H9 (cell line): ENCODE data around the gene NRXN3. TPM values are rescaled to one million over a fixed set of nuclear protein-coding genes. Genes with fewer than 3 reads are reported as not detected.

Experiments used
- DNase-seq: peaks from one replicate; pipeline ENCODE4 v3.0.0-alpha.2; 2017
- H2AFZ ChIP-seq: one replicate; pipeline ENCODE4 v1.6.1; 2013; ENCODE audit warnings: mild to moderate bottlenecking, low read length, control low read depth, moderate library complexity
- H2AK5ac ChIP-seq: 2 replicates; pipeline ENCODE4 v1.6.1; 2013; ENCODE audit warnings: low read length, control low read depth, mixed read lengths; ENCODE audit not compliant: insufficient read length
- H2BK120ac ChIP-seq: one replicate; pipeline ENCODE4 v1.6.1; 2013; ENCODE audit warnings: low read depth, mild to moderate bottlenecking, low read length, control low read depth, inconsistent platforms; ENCODE audit not compliant: poor library complexity, severe bottlenecking
- H2BK12ac ChIP-seq: 2 replicates; pipeline ENCODE4 v1.6.1; 2013; ENCODE audit warnings: low read length, control low read depth, mixed read lengths, low read depth; ENCODE audit not compliant: insufficient read length
- H2BK15ac ChIP-seq: 2 replicates; pipeline ENCODE4 v1.6.1; 2013; ENCODE audit warnings: low read depth, low read length, control low read depth
- H2BK20ac ChIP-seq: one replicate; pipeline ENCODE4 v1.6.1; 2013; ENCODE audit warnings: low read depth, mild to moderate bottlenecking, low read length, control low read depth, inconsistent platforms; ENCODE audit not compliant: poor library complexity, severe bottlenecking
- H2BK5ac ChIP-seq: 2 replicates; pipeline ENCODE4 v1.6.1; 2013; ENCODE audit warnings: low read length, control low read depth, mixed read lengths; ENCODE audit not compliant: insufficient read length
- H3K14ac ChIP-seq: 2 replicates; pipeline ENCODE4 v1.6.1; 2013; ENCODE audit warnings: low read length, control low read depth; ENCODE audit not compliant: insufficient read depth
- H3K18ac ChIP-seq: 2 replicates; pipeline ENCODE4 v1.6.1; 2013; ENCODE audit warnings: low read depth, mild to moderate bottlenecking, mixed read lengths, low read length, control low read depth; ENCODE audit not compliant: insufficient read length
- H3K23ac ChIP-seq: 2 replicates; pipeline ENCODE4 v1.6.1; 2013; ENCODE audit warnings: low read length, control low read depth, mixed read lengths, low read depth; ENCODE audit not compliant: insufficient read length
- H3K23me2 ChIP-seq: 2 replicates; pipeline ENCODE4 v1.6.1; 2013; ENCODE audit warnings: low read depth, mild to moderate bottlenecking, mixed read lengths, low read length, control low read depth; ENCODE audit not compliant: insufficient read length, poor library complexity, severe bottlenecking
- H3K27ac ChIP-seq: 2 replicates; pipeline ENCODE4 v1.5.1; 2013; ENCODE audit warnings: low read length, control low read depth, mixed read lengths, low read depth; ENCODE audit not compliant: insufficient read length
- H3K27me3 ChIP-seq: 2 replicates; pipeline ENCODE4 v1.6.1; 2013; ENCODE audit warnings: low read length, control low read depth, inconsistent platforms; ENCODE audit not compliant: insufficient read depth
- H3K4ac ChIP-seq: 2 replicates; pipeline ENCODE4 v1.6.1; 2013; ENCODE audit warnings: low read depth, mild to moderate bottlenecking, control low read depth, inconsistent platforms, low read length, moderate library complexity
- H3K4me1 ChIP-seq: 2 replicates; pipeline ENCODE4 v1.6.1; 2013; ENCODE audit warnings: low read length, control low read depth, inconsistent platforms; ENCODE audit not compliant: insufficient read depth
- H3K4me2 ChIP-seq: 2 replicates; pipeline ENCODE4 v1.6.1; 2013; ENCODE audit warnings: low read length, control low read depth, mixed read lengths; ENCODE audit not compliant: insufficient read length, insufficient read depth
- H3K56ac ChIP-seq: 2 replicates; pipeline ENCODE4 v1.6.1; 2013; ENCODE audit warnings: low read depth, mild to moderate bottlenecking, mixed read lengths, low read length, control low read depth; ENCODE audit not compliant: insufficient read length
- H3K79me1 ChIP-seq: 2 replicates; pipeline ENCODE4 v1.6.1; 2013; ENCODE audit warnings: low read depth, mild to moderate bottlenecking, moderate library complexity, low read length, control low read depth, inconsistent platforms; ENCODE audit not compliant: insufficient read depth, poor library complexity, severe bottlenecking
- H3K79me2 ChIP-seq: 2 replicates; pipeline ENCODE4 v1.6.1; 2013; ENCODE audit warnings: low read length, control low read depth, inconsistent platforms; ENCODE audit not compliant: insufficient read depth
- H3K9ac ChIP-seq: 2 replicates; pipeline ENCODE4 v1.6.1; 2013; ENCODE audit warnings: low read length, control low read depth, mixed read lengths; ENCODE audit not compliant: insufficient read length; ENCODE audit errors: extremely low read depth
- H3K9me3 ChIP-seq: one replicate; pipeline ENCODE4 v1.6.1; 2013; ENCODE audit warnings: low read depth, low read length, inconsistent platforms; ENCODE audit not compliant: control insufficient read depth
- H3T11ph ChIP-seq: one replicate; pipeline ENCODE4 v1.6.1; 2013; ENCODE audit warnings: mild to moderate bottlenecking, low read length, control low read depth, inconsistent platforms
- H4K20me1 ChIP-seq: one replicate; pipeline ENCODE4 v1.6.1; 2013; ENCODE audit not compliant: control insufficient read depth, insufficient read length, insufficient read depth
- H4K5ac ChIP-seq: 2 replicates; pipeline ENCODE4 v1.6.1; 2013; ENCODE audit warnings: low read depth, mild to moderate bottlenecking, mixed read lengths, low read length, control low read depth; ENCODE audit not compliant: insufficient read length
- H4K8ac ChIP-seq: replicated peaks from 2 replicates; pipeline ENCODE4 v1.6.1; 2013; ENCODE audit warnings: low read length, control low read depth, mixed read lengths, low read depth; ENCODE audit not compliant: insufficient read length
- H4K91ac ChIP-seq: 2 replicates; pipeline ENCODE4 v1.6.1; 2013; ENCODE audit warnings: low read depth, mild to moderate bottlenecking, moderate library complexity, mixed read lengths, low read length, control low read depth; ENCODE audit not compliant: insufficient read length
- H3K27ac Mint-ChIP-seq, 3 experiments: 2 replicates in 2 of 3; 3 replicates in 1 of 3; pipeline ENCODE4 v1.8.0; 2020 to 2021; ENCODE audit warnings: mixed read lengths in 3 of 3, mild to moderate bottlenecking in 1 of 3, moderate library complexity in 1 of 3
- H3K27me3 Mint-ChIP-seq: 2 replicates; pipeline ENCODE4 v1.8.0; 2021; ENCODE audit warnings: low read depth, mild to moderate bottlenecking, moderate library complexity, mixed read lengths
- H3K36me3 Mint-ChIP-seq, 3 experiments: 2 replicates in 2 of 3; 3 replicates in 1 of 3; pipeline ENCODE4 v1.8.0; 2020 to 2021; ENCODE audit warnings: low read depth in 3 of 3, mixed read lengths in 3 of 3; ENCODE audit not compliant: insufficient read depth in 1 of 3
- H3K4me1 Mint-ChIP-seq, 2 experiments: 2 replicates each; pipeline ENCODE4 v1.8.0; 2020; ENCODE audit warnings: mixed read lengths in 2 of 2
- H3K4me3 Mint-ChIP-seq, 2 experiments: 2 replicates in 1 of 2; 3 replicates in 1 of 2; pipeline ENCODE4 v1.8.0; 2020 to 2021; ENCODE audit warnings: mild to moderate bottlenecking in 2 of 2, mixed read lengths in 2 of 2, moderate library complexity in 1 of 2
- H3K9me3 Mint-ChIP-seq, 2 experiments: 2 replicates in 1 of 2; 3 replicates in 1 of 2; pipeline ENCODE4 v1.8.0; 2020; ENCODE audit warnings: mild to moderate bottlenecking in 2 of 2, mixed read lengths in 2 of 2, moderate library complexity in 1 of 2
- CTCF ChIP-seq: fragments of 200-600 bp; sonication (generic); conservative IDR thresholded peaks from 3 replicates; pipeline ENCODE4 v1.8.0; 2021; ENCODE audit warnings: antibody characterized with exemption, mild to moderate bottlenecking
- WGBS: extraction: QIAGEN DNeasy Blood & Tissue Kit; methylation state at CpG from one replicate; pipeline ENCODE4 v1.1.7; 2013; ENCODE audit warnings: missing lambda C conversion rate, low lambda C conversion rate, mixed read lengths; ENCODE audit not compliant: insufficient read length; ENCODE audit errors: extremely low coverage; 5-methylcytosine and 5-hydroxymethylcytosine counted together
- total RNA-seq: library from RNA; stranded (reverse); gene quantifications from 2 replicates; pipeline ENCODE4 v1.2.1, GENCODE V29; 2021

The NRXN3 gene
- total RNA-seq, 1 experiment from 2014 or later, result 1.8 TPM

GRCh38 chr14:79740066-79740601 lies 1570.0 kb downstream of the NRXN3 start:
- H4K91ac ChIP-seq, result no peak overlapping the region
- H3K4me1 ChIP-seq, result no peaks in the 10 kb centered on the region
- H4K8ac ChIP-seq, result no peak overlapping the region
- no peak overlapping the region for H3K56ac ChIP-seq
- no peak for TF ChIP-seq CTCF
- H2BK120ac ChIP-seq, result no peak overlapping the region
- no peak overlapping the region for H2BK20ac ChIP-seq
- H3K23me2 ChIP-seq, result no peaks in the 10 kb centered on the region
- Mint-ChIP-seq H3K27me3 (0 out of 2 replicates have a peak, but pooled peaks cover 1% of the 10 kb centered on the region), H3K36me3 (peaks cover 11 to 25% (median 15%) of the 10 kb centered on the region in 3 experiments), H3K9me3 (peaks cover 19 to 28% of the 10 kb centered on the region in 2 experiments), H3K27ac (no peak overlapping the region), H3K4me1 (peaks cover 9 to 10% of the 10 kb centered on the region in 2 experiments), H3K4me3 (no peak overlapping the region)
- peaks cover 9% of the 10 kb centered on the region for H3K9me3 ChIP-seq
- H4K20me1 ChIP-seq, result no peaks in the 10 kb centered on the region
- no peak overlapping the region for H3K23ac ChIP-seq
- H3K27ac ChIP-seq, result no peak overlapping the region
- no peaks in the 10 kb centered on the region for H3K27me3 ChIP-seq
- H3K9ac ChIP-seq, result no peak overlapping the region
- H2AK5ac ChIP-seq, result no peak overlapping the region
- H3K79me2 ChIP-seq, result no peaks in the 10 kb centered on the region
- no peak overlapping the region for H2BK15ac ChIP-seq
- no CpG with 5 or more reads among the region's 2 CpGs for WGBS
- H3K79me1 ChIP-seq, result no peaks in the 10 kb centered on the region
- no peak overlapping the region for H3K4me2 ChIP-seq
- H2AFZ ChIP-seq, result no peak overlapping the region
- no peak overlapping the region for H4K5ac ChIP-seq
- no peak overlapping the region for H3T11ph ChIP-seq
- H3K18ac ChIP-seq, result no peak overlapping the region
- H3K4ac ChIP-seq, result no peak overlapping the region
- no peak for DNase-seq
- no peak overlapping the region for H2BK5ac ChIP-seq
- no peak overlapping the region for H3K14ac ChIP-seq
- no peak overlapping the region for H2BK12ac ChIP-seq
